Sigmoid colon (tissue), 7 donors: ENCODE measurements around the gene WDFY4. TPM values are rescaled to one million over a fixed set of nuclear protein-coding genes. Genes with fewer than 3 reads are reported as not detected.

Source experiments
- DNase-seq: peaks from one replicate; pipeline ENCODE4 v3.0.0-alpha.2; 2019
- H3K27ac ChIP-seq, 4 donors: fragments of 200-600 bp; sonication (generic); one replicate each; pipeline ENCODE4 v1.5.1; 2016 to 2019; ENCODE audit warnings: mild to moderate bottlenecking in 1 of 4
- H3K27me3 ChIP-seq, 3 donors: fragments of 200-600 bp; sonication (generic); one replicate each; pipeline ENCODE4 v1.5.1; 2019; ENCODE audit warnings: mild to moderate bottlenecking in 1 of 3
- H3K36me3 ChIP-seq, 4 donors: fragments of 200-600 bp; sonication (generic); one replicate each; pipeline ENCODE4 v1.5.1; 2016 to 2019
- H3K4me1 ChIP-seq, 4 donors: fragments of 200-600 bp; sonication (generic); one replicate each; pipeline ENCODE4 v1.5.1; 2017 to 2019
- H3K4me3 ChIP-seq, 4 donors: fragments of 200-600 bp; sonication (generic); one replicate each; pipeline ENCODE4 v1.5.1; 2017 to 2019; ENCODE audit warnings: mild to moderate bottlenecking in 2 of 4, moderate library complexity in 1 of 4
- H3K9me3 ChIP-seq, 4 donors: fragments of 200-600 bp in 3 of 4; sonication (generic) in 3 of 4; one replicate each; pipeline versions ENCODE4 v1.5.1 to v1.6.1; 2013 to 2019
- CTCF ChIP-seq, 4 experiments: fragments of 450-650 bp in 3 of 4; fragments of 200-600 bp in 1 of 4; IDR thresholded peaks; one replicate each; pipeline ENCODE4 v1.5.1; 2016 to 2019; ENCODE audit warnings: antibody characterized with exemption in 4 of 4, mild to moderate bottlenecking in 3 of 4, moderate library complexity in 2 of 4
- EP300 ChIP-seq, 4 donors: sonication (generic); formaldehyde crosslinking; IDR thresholded peaks; one replicate each; pipeline ENCODE4 v1.6.1; 2017; ENCODE audit warnings: antibody characterized with exemption in 4 of 4
- POLR2A ChIP-seq, 2 donors: fragments of 450-650 bp; IDR thresholded peaks; one replicate each; pipeline ENCODE4 v1.6.1; 2016; ENCODE audit warnings: antibody characterized with exemption in 2 of 2, mild to moderate bottlenecking in 2 of 2, moderate library complexity in 2 of 2
- POLR2AphosphoS5 ChIP-seq, 4 donors: sonication (generic); formaldehyde crosslinking; IDR thresholded peaks; one replicate each; pipeline ENCODE4 v1.6.1; 2017; ENCODE audit warnings: antibody characterized with exemption in 4 of 4
- WGBS, 2 donors: extraction: QIAGEN DNeasy Blood & Tissue Kit; methylation state at CpG; one replicate each; pipeline ENCODE4 v1.1.7; 2013; 5-methylcytosine and 5-hydroxymethylcytosine counted together
- intact Hi-C: fragments of 100-400 bp; cut with DNase I; formaldehyde crosslinking; loops from one replicate; pipeline ENCODE4 v1.15.1; 2023
- polyA plus RNA-seq, 3 donors: library from polyadenylated mRNA; stranded (reverse); fragments of 200-250 nt; gene quantifications; one replicate each; pipeline ENCODE4 v1.2.3, GENCODE V29; 2013
- total RNA-seq, 4 donors: library from RNA; depleted of rRNA; stranded (reverse); fragments of >200 nt; gene quantifications; one replicate each; pipeline ENCODE4 v1.1.0, GENCODE V29; 2016
- donor health status: healthy with polysubstance abuse.
- donor health status: Bipolar disorder and iron deficiency.
- donor health status: healthy.

The WDFY4 gene
- total and polyA plus RNA-seq, 7 donors = 0.60 to 18.6 (median 2.5) TPM

GRCh38 chr10:48794074-48794473 is 109.4 kb downstream of the WDFY4 start:
- no peaks in the 10 kb centered on the region for H3K9me3 ChIP-seq
- TF ChIP-seq POLR2A (IDR thresholded peaks at IDR 0.05) (no peak), CTCF (IDR thresholded peaks at IDR 0.05) (no peak), POLR2AphosphoS5 (IDR thresholded peaks at IDR 0.05) (no peak), EP300 (IDR thresholded peaks at IDR 0.05) (no peak)
- intact Hi-C loops = no loop called here
- peaks cover 0 to 17% (median 11%) of the 10 kb centered on the region in 4 donors for H3K4me1 ChIP-seq
- H3K36me3 ChIP-seq = no peaks in the 10 kb centered on the region
- H3K4me3 ChIP-seq = no peak overlapping the region
- H3K27ac ChIP-seq = no peak overlapping the region
- no peaks in the 10 kb centered on the region for H3K27me3 ChIP-seq
- no peak for DNase-seq
- 87 to 90% methylated on average over 9 of the region's 9 CpGs for WGBS, 2 donors

GRCh38 chr10:48796713-48797245 is 112.1 kb downstream of the WDFY4 start:
- 94 to 95% methylated on average over 2 of the region's 2 CpGs for WGBS, 2 donors
- TF ChIP-seq CTCF (IDR thresholded peaks at IDR 0.05) = no peak
- TF ChIP-seq POLR2A (IDR thresholded peaks at IDR 0.05) = no peak
- H3K4me1 ChIP-seq = peaks cover 0 to 11% (median 9%) of the 10 kb centered on the region in 4 donors
- no peak overlapping the region for H3K4me3 ChIP-seq
- intact Hi-C loops = no loop called here
- no peak overlapping the region for H3K27ac ChIP-seq
- no peaks in the 10 kb centered on the region for H3K9me3 ChIP-seq
- H3K36me3 ChIP-seq = no peaks in the 10 kb centered on the region
- no peak for DNase-seq
- H3K27me3 ChIP-seq = no peaks in the 10 kb centered on the region

- no peak for DNase-seq
- Histone ChIP-seq H3K36me3 (no peaks in the 10 kb centered on the region), H3K27ac (no peak overlapping the region), H3K4me1 (peaks cover 0 to 4% (median 0%) of the 10 kb centered on the region in 4 donors), H3K27me3 (no peaks in the 10 kb centered on the region), H3K9me3 (no peaks in the 10 kb centered on the region), H3K4me3 (no peak overlapping the region)
- intact Hi-C loops = no loop called here
- 73 to 85% methylated on average over 4 of the region's 4 CpGs for WGBS, 2 donors
- TF ChIP-seq POLR2A (IDR thresholded peaks at IDR 0.05) = no peak
Observed at GRCh38 chr10:48797830-48798229, 113.2 kb downstream of the WDFY4 start.

- TF ChIP-seq POLR2A (IDR thresholded peaks at IDR 0.05) (no peak), CTCF (IDR thresholded peaks at IDR 0.05) (no peak), POLR2AphosphoS5 (IDR thresholded peaks at IDR 0.05) (no peak), EP300 (IDR thresholded peaks at IDR 0.05) (no peak)
- H3K27ac ChIP-seq = no peak overlapping the region
- DNase-seq = no peak
- no peaks in the 10 kb centered on the region for H3K36me3 ChIP-seq
- no peaks in the 10 kb centered on the region for H3K9me3 ChIP-seq
- WGBS, 2 donors = 56 to 69% methylated on average over 5 of the region's 5 CpGs
- H3K4me3 ChIP-seq = no peak overlapping the region
- H3K4me1 ChIP-seq = peaks cover 0 to 1% (median 0%) of the 10 kb centered on the region in 4 donors
- H3K27me3 ChIP-seq = no peaks in the 10 kb centered on the region
- intact Hi-C loops = no loop called here
Observed at GRCh38 chr10:48798481-48799254, 114.0 kb downstream of the WDFY4 start.

- Histone ChIP-seq H3K27me3 (no peaks in the 10 kb centered on the region), H3K4me3 (no peak overlapping the region), H3K27ac (peak overlapping the region in 3 of 4 donors; percentile 19 to 46 (median 41)), H3K36me3 (no peaks in the 10 kb centered on the region), H3K9me3 (no peaks in the 10 kb centered on the region), H3K4me1 (no peaks in the 10 kb centered on the region)
- TF ChIP-seq POLR2A (IDR thresholded peaks at IDR 0.05) = no peak
- TF ChIP-seq EP300 (IDR thresholded peaks at IDR 0.05) = no peak
- no peak for TF ChIP-seq CTCF (IDR thresholded peaks at IDR 0.05)
- TF ChIP-seq POLR2AphosphoS5 (IDR thresholded peaks at IDR 0.05) = no peak
- DNase-seq = no peak
- whole genome bisulfite sequencing, 2 donors = 84 to 85% methylated on average over 17 of the region's 17 CpGs
- intact Hi-C loops = no loop called here
Observed at GRCh38 chr10:48799341-48800006, 114.8 kb downstream of the WDFY4 start.
